A204.1 (cell line): ENCODE data around the gene ARMH3.
A peak's percentile ranks its signal among the peaks of the same experiment; 100 is the strongest.

ENCODE experiments used
- FAIRE-seq: peaks from 2 replicates; lab custom pipeline; 2012; peaks lifted over from hg19 to GRCh38; lab: Jason Lieb, UNC

ARMH3 gene

DNA sequence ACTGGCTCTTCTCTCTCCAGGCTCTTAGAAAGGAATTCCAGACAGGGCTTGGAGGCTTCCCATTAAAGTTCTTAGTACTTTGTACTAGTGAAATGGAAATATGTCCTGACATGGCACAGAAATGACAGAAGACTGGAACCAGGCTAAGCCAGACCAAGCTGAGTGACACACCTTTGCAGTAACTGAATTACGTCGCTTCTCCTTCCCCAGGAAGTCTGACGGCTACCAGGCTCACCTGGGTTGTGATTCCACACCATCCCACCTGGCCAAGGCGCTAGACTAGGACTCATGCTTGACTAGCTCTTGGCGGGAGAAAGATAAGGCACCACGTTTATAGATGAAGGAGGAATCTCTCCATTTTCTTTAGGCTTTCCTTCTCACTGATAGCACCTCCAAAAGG is 161.7 kb downstream of the ARMH3 start:
- no peak for FAIRE-seq

DNA sequence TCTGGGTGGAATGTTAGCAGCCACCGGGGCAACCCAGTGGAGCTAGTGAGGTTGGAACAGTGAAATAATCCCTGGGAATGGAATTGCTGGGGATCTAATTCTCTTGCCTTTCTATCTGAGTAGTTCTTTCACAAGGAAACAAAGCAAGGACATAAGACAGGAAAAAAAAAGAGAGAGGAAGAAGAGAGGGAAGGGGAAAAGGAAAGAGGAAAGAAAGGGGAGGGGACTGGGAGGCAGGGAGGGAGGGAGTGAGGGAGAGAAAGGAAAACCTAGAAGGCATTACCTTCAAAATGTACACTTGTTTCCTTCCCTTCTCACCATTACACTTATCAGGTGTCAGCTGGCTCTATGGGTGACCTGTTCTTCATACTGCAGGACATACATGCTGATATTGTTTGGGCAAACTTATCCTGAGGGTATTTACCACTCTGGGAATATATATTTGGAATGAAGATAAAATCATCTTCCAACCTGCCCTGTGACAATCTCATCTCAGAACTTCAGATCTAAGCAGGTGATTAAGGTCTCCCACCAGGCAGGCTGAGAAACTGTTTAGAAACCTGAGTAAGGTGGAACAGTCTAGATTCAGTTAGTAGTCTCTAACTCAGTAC is 162.4 kb downstream of the ARMH3 start:
- FAIRE-seq: no peak

DNA sequence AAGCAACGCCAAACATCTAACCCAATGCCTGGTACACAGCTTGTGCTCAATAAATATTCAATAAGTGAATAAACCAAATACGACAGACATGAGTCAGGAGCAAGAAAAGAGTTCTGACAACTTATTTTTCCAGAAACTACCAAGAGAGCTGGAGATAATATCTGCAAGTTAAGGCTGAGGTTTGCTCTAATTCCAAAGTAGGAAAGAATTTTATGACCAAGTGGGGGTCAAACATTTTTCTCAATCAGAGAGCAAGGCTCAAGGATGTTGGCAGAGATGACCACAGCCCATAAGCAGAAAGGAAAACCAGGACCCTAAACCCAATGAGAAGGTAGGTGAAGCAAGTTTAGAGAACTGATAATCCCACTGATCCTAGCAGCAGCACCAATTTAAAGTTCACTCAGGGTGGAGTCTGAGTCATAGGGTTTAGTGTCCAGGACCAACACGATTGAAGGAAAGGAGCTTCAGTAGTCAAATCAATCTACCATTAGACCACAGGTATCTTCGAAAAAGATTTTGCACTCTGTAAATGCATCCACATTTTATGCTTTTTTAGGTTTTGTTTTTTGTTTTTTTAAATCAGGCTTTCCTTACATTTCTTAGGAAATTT is 163.1 kb downstream of the ARMH3 start:
- no peak for FAIRE-seq

DNA sequence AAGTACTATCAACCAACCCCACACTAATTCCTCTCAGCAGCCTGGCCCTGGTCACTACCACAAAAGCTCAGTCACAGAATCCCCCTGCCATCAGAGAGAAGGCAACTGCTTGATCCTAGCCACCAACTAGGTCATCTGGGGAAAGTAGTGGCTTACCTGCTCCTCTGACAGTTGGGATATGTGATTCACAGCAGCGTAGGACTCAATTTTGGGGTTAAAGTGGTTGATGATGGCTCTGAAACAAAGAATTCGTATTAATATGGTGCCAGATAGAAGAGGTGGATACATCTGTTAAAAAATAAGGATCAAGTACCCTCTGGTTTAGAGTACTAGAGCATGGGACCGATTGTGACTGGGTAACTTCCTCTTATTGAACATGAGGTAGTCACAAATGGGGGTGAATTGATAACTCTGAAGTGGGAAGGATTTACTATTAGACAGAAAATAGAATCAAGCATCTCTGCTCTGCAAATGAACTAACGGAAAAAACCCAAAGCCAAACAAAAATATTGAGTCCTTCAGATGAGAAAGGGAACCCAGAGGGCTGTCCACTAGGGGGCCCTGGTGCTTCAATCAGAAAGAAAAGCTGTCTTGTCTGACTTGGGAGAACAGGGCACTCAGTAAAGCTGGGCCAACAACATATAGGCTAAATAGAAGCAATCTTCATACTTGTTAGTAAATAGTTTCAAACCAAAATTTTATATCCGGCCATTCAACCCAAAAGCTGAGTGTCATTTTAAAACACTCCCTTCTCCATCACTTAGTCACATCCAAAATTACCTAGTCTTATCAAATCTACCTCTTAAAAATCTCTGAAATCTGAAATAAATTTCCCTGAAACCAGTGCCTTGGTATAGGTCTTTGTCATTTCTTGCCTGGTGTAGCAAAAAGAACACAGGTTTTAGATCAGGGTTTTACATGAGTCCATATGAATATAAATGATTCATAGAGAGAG is 166.4 kb downstream of the ARMH3 start:
- peak; percentile 96 for FAIRE-seq

DNA sequence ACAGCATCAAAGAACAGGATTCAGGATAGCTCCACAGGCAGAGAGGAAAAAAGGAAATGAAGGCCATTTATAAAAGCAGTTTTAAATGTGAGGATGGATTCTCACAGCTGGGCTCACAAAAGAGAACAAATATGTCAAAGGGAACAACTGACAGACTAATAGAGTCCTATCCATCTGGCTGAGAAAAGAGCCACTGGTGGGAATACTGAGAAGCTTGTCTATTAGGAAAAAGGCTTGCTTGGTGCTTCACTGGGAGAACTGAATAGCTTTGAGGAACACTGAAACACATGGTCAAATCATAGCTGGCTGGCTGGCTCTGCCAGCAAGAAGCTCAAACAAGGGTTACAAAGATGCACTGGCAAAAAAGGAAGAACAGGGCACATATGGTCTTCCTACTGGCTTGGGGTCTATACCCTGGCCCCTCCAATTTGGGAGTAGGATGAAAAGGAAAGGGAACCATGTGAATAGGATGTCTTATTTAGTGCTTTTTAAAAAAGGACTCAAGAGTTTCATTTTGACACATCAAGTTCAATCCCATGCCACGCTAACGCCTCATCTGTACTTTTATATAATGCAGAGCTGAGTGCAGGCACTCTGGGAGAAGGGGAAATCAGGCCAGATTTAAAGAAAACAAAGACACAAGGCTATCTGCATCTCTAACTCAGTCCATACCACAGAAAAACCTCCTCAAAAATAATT is 167.6 kb downstream of the ARMH3 start:
- FAIRE-seq: no peak

DNA sequence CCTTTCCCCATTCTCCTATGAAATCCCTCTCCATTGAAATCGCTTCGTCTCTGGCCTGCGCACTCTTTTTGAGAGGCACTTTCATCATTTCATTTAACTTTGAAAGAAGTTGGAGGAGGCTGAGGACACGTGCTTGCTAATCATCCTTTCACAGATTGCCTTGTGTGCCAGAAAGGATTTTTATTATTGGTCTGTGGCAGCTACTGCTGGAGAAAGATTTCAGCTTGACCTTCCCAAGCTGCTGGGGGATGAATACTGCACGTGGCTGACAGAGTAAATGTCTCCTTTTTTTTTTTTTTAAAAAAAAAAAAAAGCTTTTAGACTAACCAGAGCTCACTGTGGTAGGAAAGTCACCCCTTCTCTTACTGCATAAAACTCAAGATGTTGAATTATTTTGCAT is 168.2 kb downstream of the ARMH3 start:
- FAIRE-seq: no peak

DNA sequence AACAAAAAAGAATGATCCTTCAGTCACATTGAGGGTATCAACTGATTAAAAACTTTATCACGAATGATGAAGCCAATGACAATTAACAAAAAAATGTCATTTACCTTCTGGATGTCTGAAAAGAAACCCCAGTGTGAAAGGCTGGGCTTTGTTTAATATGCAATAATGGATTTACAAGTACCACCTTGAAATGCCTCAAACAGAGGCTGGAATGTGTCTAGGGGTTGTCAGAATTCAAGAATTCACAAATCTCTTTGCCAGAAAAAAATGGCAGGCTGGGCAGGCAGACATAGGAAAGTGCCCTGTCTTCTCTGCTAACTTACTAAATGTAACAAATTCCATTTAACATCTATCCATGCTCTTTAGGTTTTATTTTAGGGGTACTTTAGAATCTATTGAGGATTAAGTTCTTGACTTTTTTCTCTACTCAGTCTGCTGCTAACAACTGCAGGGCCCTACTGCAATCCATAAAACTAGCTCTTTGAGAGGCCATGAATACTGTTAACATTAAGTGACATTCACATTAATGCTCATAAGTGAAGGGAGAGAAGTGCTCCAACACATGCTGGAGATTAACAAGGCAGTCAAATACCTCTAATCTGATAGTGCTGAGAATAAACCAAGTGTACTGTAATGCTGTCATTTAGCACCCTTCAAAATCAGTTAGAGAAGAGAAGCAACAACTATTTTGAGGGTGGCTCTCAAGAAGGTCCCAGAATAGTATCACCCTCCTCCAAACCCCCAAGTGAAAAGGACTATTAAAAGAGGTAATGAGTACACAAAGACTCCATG is 169.3 kb downstream of the ARMH3 start:
- FAIRE-seq: no peak

DNA sequence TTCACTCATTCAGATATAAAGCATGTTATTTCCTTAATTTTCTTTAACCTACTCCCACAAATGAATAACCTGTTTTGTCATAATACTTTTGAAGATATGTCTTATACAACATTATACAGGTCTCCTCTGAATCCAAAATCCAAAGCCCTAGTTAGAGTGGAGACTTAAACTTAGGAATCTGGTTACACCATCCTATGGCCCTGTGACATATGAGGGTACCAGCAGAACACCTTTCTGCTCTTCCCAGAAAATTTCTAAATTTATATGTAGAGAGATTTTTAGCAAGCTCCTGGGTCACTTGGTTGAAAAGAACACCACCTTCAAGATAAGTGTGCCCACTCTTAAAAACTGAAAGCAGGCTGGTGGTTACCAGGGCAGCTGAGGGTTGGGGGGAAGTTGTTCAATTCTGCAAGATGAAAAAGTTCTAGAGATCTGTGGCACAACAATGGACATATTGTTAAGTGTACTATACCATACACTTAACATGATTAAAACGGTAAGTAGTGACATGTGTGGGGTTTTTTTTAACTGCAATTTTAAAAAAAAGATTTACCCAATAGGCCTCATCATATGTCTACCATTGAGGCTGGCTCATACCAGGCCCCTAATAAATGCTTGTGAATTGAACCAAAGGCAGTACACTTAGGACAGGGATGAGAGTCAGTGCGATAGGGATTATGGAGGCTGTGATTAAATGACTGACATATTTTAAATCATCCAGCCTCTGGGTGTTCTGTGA is 174.8 kb downstream of the ARMH3 start:
- no peak for FAIRE-seq

DNA sequence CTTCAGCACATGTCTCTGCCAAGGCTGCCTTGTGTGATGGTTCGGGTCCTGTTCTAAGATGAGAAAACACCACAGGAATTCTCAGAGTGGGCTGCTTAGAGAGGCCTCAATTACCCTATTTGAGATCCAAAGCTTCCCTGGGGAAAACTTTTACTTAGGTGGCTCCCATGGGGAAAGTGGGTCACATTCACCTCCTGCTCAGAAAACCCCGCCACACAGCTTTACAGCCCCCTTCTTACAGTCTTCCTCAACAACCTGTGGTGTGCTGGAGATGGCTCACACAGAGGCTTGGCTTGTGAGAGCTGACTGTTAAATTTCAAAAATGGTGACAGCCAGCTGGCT is 175.8 kb downstream of the ARMH3 start:
- FAIRE-seq: no peak

DNA sequence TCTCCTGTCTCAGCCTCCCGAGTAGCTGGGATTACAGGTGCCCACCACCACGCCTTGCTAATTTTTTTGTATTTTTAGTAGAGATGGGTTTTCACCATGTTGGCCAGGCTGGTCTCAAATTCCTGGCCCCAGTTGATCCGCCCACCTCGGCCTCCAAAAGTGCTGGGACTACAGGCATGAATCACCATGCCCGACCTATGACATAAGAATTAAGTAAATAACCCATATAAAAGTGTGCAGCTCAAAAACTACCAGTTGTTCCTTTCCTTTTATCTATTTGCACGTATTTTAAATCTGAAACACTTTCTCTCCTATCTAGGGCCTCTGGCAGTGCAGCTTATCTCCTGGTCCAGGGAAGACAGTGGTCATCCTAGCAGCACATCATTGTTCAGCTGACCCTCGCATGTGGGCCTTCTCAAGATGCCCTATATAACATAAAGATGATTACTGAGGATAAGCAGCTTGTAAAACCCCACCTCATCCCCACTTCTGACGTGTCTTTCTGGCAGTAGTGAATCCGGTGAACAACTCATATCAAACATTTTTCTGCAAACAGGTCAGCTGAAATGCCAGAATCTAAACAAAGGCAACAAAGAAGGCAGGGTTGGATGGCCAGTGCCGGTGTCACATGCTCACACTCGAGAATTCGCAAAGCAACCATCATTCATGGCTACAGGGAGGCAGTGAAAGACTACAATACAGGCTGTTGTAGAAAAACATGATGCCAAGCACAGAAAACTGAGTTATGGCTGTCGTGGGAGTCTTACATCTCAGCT is 176.3 kb downstream of the ARMH3 start:
- FAIRE-seq: no peak

DNA sequence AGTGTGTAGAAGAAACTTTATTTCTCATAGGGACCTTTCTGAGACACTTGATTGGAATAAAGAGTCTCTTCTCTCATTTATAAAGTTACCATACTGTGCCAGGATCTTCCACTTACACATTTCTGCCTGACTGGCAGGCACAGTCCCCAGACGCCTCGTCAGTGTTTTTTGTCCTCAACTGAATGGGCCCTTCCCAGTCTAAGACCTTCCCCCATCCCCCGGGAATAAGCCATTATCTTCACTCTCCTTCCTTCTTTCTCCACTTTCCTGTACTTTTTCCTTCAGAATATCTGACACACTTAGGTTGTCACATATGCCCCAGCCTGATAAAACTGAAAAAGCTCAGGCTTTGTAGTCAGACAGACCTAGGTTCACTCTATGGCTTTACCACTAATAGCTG is 177.1 kb downstream of the ARMH3 start:
- no peak for FAIRE-seq

DNA sequence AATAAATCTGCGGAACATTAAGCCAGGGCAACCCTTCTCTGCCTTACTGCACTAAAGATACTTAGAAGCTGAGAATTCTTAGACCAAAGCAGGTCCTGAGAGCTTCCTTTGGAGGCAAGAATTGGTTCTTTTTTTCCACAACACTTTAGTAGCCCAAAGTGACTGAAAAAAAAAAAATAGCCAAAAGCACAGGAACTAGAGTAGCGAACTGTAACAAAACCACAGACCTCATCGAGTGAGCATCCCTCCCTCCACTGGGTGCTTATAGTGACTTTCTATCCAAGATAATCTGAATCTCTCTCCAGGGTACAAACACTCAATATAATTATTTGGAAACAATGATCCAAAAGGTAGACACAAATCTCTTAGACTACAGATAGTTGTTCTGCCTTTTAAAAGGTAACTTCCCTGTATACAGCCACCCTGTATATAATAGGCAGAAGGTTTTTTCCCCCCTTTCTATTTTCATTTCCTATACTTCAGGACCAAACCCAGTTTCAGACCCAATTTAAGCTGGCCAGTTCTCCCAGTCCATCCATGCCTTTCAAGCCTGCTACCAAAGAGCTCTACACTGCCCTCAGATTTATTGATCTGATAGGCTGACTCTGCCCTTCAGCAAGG is 180.8 kb downstream of the ARMH3 start:
- FAIRE-seq: no peak

DNA sequence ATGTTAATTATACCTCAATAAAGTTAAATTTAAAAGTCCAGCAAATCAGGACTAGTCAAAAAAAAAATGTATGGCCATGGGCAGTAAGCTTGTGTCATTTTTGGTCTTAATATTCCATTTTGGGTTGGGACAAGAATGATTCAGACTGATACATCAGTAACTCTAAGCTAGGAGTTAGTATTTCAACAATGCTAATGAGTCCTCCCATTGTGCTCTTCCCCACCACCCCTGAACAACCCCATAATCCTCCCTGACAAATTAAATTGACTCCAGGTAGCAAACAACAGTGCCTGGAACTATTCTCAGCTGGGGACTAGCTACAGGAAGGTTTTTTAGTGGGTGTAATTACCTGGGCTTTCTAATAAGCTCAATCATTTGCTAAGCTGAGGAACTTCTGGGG is 181.7 kb downstream of the ARMH3 start:
- no peak for FAIRE-seq

DNA sequence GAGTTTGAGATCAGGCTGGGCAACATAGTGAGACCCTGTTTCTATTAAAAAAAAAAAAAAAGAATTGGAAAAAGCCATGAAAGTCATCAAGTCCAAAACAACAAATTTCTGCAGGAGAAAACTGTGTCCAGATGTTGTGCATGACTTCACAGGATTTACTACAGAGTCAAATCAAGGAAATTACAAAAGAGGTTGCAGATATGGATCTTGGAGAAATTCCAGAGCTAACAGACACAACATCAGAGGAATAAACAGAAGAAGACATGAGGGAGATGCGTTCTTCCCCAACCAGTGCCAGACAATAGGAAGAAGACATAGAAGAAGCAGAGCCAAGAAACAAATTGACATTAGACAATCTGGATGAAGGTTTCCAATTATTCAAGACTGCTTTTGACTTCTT is 188.0 kb downstream of the ARMH3 start:
- FAIRE-seq: no peak

DNA sequence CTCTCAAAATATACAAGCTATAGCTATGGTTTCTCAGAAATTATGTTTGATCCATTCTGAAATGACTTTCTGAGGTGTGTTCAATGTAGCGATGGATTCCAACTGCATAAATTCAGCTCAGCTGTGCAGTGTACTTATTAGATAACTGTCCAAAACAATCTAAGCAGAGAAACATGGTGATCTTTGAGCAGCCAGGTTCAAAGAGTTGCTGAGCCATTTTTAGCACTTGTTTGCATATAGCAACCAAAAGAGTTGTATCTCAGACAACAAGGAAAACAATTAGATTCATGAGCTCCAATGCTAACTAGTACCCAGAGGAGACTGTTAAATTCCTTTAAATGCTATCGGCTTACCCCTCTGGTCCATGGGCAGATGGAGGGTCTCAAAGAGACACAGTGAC is 196.4 kb downstream of the ARMH3 start:
- FAIRE-seq: no peak

DNA sequence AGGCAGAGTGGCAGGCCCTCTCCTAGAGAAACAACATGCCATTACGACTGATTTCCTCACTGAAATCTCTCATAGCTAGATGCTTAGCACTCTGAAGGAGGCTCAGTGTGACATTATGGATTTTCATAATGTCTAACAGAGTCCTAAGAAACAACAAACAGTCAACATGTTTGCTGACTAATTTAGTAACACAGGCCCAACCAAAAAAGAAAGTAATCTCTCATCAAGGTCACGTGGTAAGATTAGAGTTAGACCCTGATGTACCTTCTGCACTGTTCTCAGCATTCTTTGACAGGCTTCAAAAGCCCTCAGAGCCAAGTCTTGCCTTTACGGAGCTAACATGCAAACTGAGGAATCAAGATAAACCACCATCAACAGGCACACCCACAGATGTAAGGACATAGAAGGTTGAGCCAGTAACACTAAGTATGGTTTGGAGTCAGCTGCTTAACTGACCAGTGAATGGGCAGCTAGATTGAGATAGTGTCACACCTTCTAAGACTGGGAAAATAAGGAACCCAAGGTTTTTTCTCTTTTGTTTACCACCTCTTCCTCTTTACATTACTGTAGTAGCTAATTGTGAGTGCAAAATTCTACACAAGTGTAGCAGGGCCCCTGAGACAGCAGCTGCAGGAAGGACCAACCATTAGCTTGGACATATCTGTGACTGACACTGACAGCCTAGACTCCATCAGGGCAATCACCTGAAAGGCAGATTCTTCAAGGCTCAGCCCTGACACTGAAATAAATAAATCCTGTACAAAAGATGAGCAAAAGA is 197.1 kb downstream of the ARMH3 start:
- FAIRE-seq: no peak

DNA sequence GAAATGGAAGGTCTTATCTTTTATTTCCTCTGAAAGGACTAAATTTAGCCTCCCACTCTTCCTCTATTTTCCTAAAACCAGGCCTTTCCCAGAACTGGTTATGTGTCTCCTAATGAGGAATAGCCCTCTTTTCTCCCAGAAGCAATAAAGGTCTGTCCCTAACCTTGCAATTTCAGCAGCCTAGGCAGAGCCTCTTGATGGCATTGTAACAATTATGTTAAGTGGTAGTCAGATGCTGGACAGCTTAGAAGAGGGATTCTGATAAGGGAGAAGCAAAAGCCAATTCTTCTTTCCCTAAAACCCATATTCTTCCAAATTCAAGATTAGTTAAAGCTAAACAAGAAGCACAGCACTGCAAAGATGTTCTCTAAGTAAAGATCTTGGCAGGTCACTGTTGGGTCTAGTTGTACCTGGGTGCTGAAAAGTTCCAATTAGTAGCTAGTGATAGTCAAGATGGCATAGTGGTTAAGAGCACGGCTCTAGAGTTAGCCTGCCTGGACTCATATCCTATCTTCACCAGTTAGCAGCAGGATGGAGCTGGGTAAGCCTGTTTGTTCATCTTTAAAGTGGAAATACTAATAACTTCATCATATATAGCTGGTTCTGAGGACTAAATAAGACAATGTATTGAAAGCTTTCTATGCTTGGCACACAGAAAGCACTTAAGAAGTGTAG is 198.0 kb downstream of the ARMH3 start:
- no peak for FAIRE-seq

DNA sequence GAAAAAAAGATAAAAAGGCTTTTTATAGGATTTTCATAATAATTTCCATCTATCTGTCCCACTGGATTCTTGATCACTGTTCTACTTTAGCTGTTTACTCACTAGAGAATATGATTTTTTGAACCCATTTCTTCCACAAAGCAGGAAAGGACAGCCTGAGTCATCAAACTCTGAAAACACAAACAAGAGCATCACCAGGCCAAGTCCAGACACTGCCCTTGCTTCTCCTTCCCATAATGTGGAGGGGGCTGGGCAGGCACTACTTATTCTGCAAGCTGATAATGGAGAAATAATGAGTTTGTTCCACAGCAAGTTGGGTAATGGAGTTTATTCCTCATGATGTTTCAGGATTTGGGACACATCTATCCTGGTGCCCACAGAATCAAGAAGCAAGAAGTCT is 199.3 kb downstream of the ARMH3 start:
- no peak for FAIRE-seq
